ENCODE data around the gene RHOF.

DNA sequence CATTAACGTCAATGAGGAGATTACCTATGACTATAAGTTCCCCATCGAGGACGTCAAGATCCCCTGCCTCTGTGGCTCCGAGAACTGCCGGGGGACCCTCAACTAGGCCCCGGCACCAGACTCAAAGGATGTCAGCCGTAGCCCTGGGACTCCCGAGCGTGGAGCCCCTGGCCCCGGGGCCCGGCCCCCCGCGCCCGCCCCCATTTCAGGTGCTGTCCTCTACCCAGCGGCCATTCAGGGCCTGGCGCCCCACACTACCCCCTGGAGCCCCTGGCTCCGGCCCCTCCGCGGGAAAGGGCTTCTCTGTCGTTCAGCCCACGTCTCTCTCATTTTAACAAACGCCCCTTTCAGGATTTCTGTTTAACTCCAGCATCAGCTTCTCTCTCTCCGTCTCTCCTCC is 36.6 kb upstream of the RHOF start:
- TF ChIP-seq RARB (CRISPR knock-in tag; IDR thresholded peaks at IDR 0.05) = no peak
- TF ChIP-seq, protein P1, sequence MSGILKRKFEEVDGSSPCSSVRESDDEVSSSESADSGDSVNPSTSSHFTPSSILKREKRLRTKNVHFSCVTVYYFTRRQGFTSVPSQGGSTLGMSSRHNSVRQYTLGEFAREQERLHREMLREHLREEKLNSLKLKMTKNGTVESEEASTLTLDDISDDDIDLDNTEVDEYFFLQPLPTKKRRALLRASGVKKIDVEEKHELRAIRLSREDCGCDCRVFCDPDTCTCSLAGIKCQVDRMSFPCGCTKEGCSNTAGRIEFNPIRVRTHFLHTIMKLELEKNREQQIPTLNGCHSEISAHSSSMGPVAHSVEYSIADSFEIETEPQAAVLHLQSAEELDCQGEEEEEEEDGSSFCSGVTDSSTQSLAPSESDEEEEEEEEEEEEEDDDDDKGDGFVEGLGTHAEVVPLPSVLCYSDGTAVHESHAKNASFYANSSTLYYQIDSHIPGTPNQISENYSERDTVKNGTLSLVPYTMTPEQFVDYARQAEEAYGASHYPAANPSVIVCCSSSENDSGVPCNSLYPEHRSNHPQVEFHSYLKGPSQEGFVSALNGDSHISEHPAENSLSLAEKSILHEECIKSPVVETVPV (CRISPR knock-in tag; IDR thresholded peaks at IDR 0.05) = no peak
- no peak for TF ChIP-seq BACH2 (CRISPR knock-in tag; IDR thresholded peaks at IDR 0.05; ENCODE audit: borderline replicate concordance)
- TF ChIP-seq ESRRG (CRISPR knock-in tag; IDR thresholded peaks at IDR 0.05) = no peak
- TF ChIP-seq, protein P2, sequence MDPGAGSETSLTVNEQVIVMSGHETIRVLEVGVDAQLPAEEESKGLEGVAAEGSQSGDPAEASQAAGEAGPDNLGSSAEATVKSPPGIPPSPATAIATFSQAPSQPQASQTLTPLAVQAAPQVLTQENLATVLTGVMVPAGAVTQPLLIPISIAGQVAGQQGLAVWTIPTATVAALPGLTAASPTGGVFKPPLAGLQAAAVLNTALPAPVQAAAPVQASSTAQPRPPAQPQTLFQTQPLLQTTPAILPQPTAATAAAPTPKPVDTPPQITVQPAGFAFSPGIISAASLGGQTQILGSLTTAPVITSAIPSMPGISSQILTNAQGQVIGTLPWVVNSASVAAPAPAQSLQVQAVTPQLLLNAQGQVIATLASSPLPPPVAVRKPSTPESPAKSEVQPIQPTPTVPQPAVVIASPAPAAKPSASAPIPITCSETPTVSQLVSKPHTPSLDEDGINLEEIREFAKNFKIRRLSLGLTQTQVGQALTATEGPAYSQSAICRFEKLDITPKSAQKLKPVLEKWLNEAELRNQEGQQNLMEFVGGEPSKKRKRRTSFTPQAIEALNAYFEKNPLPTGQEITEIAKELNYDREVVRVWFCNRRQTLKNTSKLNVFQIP (CRISPR knock-in tag; IDR thresholded peaks at IDR 0.05; ENCODE audit: borderline replicate concordance, low read depth) = no peak
- TF ChIP-seq, protein P3, sequence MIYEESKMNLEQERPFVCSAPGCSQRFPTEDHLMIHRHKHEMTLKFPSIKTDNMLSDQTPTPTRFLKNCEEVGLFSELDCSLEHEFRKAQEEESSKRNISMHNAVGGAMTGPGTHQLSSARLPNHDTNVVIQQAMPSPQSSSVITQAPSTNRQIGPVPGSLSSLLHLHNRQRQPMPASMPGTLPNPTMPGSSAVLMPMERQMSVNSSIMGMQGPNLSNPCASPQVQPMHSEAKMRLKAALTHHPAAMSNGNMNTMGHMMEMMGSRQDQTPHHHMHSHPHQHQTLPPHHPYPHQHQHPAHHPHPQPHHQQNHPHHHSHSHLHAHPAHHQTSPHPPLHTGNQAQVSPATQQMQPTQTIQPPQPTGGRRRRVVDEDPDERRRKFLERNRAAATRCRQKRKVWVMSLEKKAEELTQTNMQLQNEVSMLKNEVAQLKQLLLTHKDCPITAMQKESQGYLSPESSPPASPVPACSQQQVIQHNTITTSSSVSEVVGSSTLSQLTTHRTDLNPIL (CRISPR knock-in tag; IDR thresholded peaks at IDR 0.05; ENCODE audit: low read depth) = no peak
- no peak for TF ChIP-seq PPARA (CRISPR knock-in tag; IDR thresholded peaks at IDR 0.05; ENCODE audit: borderline replicate concordance)
- TF ChIP-seq ZC3H10 (CRISPR knock-in tag; IDR thresholded peaks at IDR 0.05) = no peak
- no peak for TF ChIP-seq ZFP3 (CRISPR knock-in tag; IDR thresholded peaks at IDR 0.05)

All from SK-N-SH treated with all-trans-retinoic acid at 6 μM for 48 hours (cell line).